SK-N-MC (cell line): ENCODE results near the gene FAM89B.

Source experiments
- EZH2 ChIP-seq: fragments of 200-600 bp; sonication (generic); IDR thresholded peaks from one replicate; pipeline ENCODE4 v1.6.1; 2017; ENCODE audit warnings: antibody characterized with exemption
- FOXP2 ChIP-seq: optimal IDR thresholded peaks from 2 replicates; pipeline ENCODE3; 2011; ENCODE audit warnings: mild to moderate bottlenecking, moderate library complexity; ENCODE audit not compliant: insufficient read depth; ENCODE audit errors: extremely low read length, control extremely low read depth
- POLR2AphosphoS5 ChIP-seq: IDR thresholded peaks from 2 replicates; pipeline ENCODE4 v1.6.1; 2012; ENCODE audit warnings: mild to moderate bottlenecking, low read depth, low read length, borderline replicate concordance

DNA sequence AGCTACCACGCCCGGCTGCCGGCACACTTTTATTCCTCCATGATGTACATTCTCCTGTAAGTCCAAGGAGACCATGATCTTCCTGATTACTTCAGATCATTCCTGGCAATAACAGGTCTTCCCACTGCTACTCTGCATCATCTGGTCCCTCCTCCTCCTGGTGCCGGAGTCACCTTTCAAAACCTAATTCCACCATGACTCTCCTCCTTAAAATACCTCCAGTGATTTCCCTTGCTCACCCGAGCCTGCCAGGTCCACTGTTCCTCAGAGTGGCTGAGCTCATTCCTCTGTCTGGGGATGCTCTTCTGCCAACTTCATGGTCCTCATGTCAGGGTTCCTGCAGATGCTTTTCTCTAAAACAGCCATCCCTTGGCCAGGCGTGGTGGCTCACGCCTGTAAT lies 10.3 kb upstream of the FAM89B start:
- TF ChIP-seq POLR2AphosphoS5 (no peak), EZH2 (no peak), FOXP2 (no peak)
